ENCODE data around the gene UBR4. TPM values are rescaled to one million over a fixed set of nuclear protein-coding genes. Genes with fewer than 3 reads are reported as not detected.

UBR4 gene
- total and polyA plus RNA-seq, 2 of the 8 experiments (the other 6 are each of a cell fraction or from before 2014, with no cell fraction given) = 139 to 152 TPM

DNA sequence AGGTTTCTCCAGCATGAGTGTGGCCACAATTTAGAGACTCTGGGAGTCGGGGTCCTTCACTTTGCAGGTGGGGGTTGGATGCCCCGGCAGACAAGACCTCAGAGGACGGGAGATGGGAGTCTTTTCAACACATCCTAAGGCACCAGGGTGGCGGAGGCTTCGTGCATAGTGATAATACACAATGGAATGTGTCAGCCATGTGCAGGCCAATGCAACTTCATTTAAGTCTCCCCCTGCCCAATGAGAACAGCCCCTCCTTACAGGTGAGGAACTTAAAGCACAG, 177.7 kb downstream of the UBR4 start:
- no peak overlapping the region for H2BK5ac ChIP-seq (ENCODE audit: low read depth, low read length)
- H2BK15ac ChIP-seq (ENCODE audit: low read length) = no peak overlapping the region
- no peak overlapping the region for H3K4me2 ChIP-seq (ENCODE audit: insufficient read depth in 1 of 2, low read depth in 2 of 2, low read length in 2 of 2)
- no peak overlapping the region for H3K27ac ChIP-seq (ENCODE audit: low read depth, low read length)
- peaks cover 0 to 4% (median 0%) of the 10 kb centered on the region in 4 experiments; a peak in 4 of 7 replicates for H3K4me1 ChIP-seq (replicated peaks in 1 of 4; ENCODE audit: control insufficient read depth in 3 of 4, insufficient read depth in 4 of 4, low read length in 3 of 4)
- no peak overlapping the region for H2BK20ac ChIP-seq (ENCODE audit: low read length)
- no peak overlapping the region for H4K5ac ChIP-seq (ENCODE audit: insufficient read length, low read depth, low read length)
- H3K9ac ChIP-seq (replicated peaks in 1 of 4; ENCODE audit: extremely low read depth in 1 of 4, low read depth in 3 of 4, low read length in 3 of 4) = no peak overlapping the region
- DNase-seq (ENCODE audit: low read depth in 1 of 2, low spot score in 2 of 2) (no peak), FAIRE-seq (no peak)
- no peak overlapping the region for H4K8ac ChIP-seq (ENCODE audit: extremely low read depth, insufficient read depth, low read length)
- no peak overlapping the region for H2AFZ ChIP-seq (ENCODE audit: low read length)
- H3K14ac ChIP-seq (ENCODE audit: insufficient read length) = no peak overlapping the region
- H3K79me1 ChIP-seq (ENCODE audit: low read depth, low read length) = no peaks in the 10 kb centered on the region
- H3K18ac ChIP-seq (ENCODE audit: extremely low read depth, low read length) = no peak overlapping the region
- H4K20me1 ChIP-seq (replicated peaks in 1 of 2; ENCODE audit: control insufficient read depth in 1 of 2, insufficient read depth in 2 of 2, low read length in 2 of 2) = no peaks in the 10 kb centered on the region
- no peaks in the 10 kb centered on the region for H3K9me3 ChIP-seq (ENCODE audit: insufficient read depth in 2 of 2, low read depth in 1 of 2, low read length in 1 of 2)
- no peak overlapping the region for H3K4me3 ChIP-seq (ENCODE audit: extremely low read depth in 1 of 4, insufficient read depth in 2 of 4, low read depth in 3 of 4, low read length in 4 of 4)
- ChIA-PET POLR2A (ENCODE audit: partially characterized antibody) (interaction anchor here (1.5 kb wide), 1 partner anchor 76 kb away, joined by 6 read pairs; the partner anchor contains the start of gene IFFO2), CTCF (ENCODE audit: partially characterized antibody) (interaction anchor here (0.6 to 1.8 kb wide), 12 partner anchors 8 to 148 kb away, joined by 3 to 7 read pairs (median 4); no protein-coding TSS in a partner anchor)
- 96% methylated on average over 5 of the region's 5 CpGs; no CpG with 5 or more reads in 1 of the 2 experiments for WGBS, 2 experiments (ENCODE audit: extremely low coverage in 1 of 2, insufficient coverage in 1 of 2, insufficient read length in 1 of 2, insufficient replicate concordance in 2 of 2, low coverage in 1 of 2, low lambda C conversion rate in 2 of 2, missing lambda C conversion rate in 1 of 2)
- no peak overlapping the region for H3K23ac ChIP-seq (ENCODE audit: insufficient read length)
- no peaks in the 10 kb centered on the region for H3K79me2 ChIP-seq (ENCODE audit: control insufficient read depth in 1 of 2, insufficient read depth in 2 of 2, low read length in 2 of 2)
- no peak overlapping the region for H3K4ac ChIP-seq (replicated peaks; ENCODE audit: insufficient read length, low read depth, low read length)
- no peak for TF ChIP-seq RNF2 (IDR thresholded peaks at IDR 0.05; ENCODE audit: borderline replicate concordance, low read depth, low read length, missing control alignments, poor library complexity, severe bottlenecking)
- TF ChIP-seq, protein P1, sequence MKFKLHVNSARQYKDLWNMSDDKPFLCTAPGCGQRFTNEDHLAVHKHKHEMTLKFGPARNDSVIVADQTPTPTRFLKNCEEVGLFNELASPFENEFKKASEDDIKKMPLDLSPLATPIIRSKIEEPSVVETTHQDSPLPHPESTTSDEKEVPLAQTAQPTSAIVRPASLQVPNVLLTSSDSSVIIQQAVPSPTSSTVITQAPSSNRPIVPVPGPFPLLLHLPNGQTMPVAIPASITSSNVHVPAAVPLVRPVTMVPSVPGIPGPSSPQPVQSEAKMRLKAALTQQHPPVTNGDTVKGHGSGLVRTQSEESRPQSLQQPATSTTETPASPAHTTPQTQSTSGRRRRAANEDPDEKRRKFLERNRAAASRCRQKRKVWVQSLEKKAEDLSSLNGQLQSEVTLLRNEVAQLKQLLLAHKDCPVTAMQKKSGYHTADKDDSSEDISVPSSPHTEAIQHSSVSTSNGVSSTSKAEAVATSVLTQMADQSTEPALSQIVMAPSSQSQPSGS (IDR thresholded peaks at IDR 0.05; ENCODE audit: low read length) = no peak
- no peak for TF ChIP-seq SP4 (IDR thresholded peaks at IDR 0.05; ENCODE audit: low read length)
- TF ChIP-seq RXRA (IDR thresholded peaks at IDR 0.05; ENCODE audit: insufficient read depth, low read depth, low read length) = no peak
- no peak for TF ChIP-seq SRF (IDR thresholded peaks at IDR 0.05; ENCODE audit: low read depth, low read length)
- TF ChIP-seq EGR1 (IDR thresholded peaks at IDR 0.05; ENCODE audit: borderline replicate concordance, low read depth, low read length) = no peak
- H2BK12ac ChIP-seq (ENCODE audit: low read depth, low read length) = no peak overlapping the region
- no peak overlapping the region for H2AK5ac ChIP-seq (ENCODE audit: low read depth, low read length)
- no peak overlapping the region for H4K91ac ChIP-seq (replicated peaks; ENCODE audit: insufficient read length, low read length)
- H3K56ac ChIP-seq (replicated peaks; ENCODE audit: insufficient read length, low read depth, low read length) = no peak overlapping the region
- H2BK120ac ChIP-seq (replicated peaks; ENCODE audit: low read depth, low read length) = no peak overlapping the region
- no peaks in the 10 kb centered on the region; a peak in 1 of 7 replicates for H3K27me3 ChIP-seq (replicated peaks in 1 of 4; ENCODE audit: control insufficient read depth in 3 of 4, extremely low read depth in 1 of 4, insufficient read depth in 3 of 4, low read length in 3 of 4)
- H3K36me3 ChIP-seq (ENCODE audit: control insufficient read depth in 2 of 4, insufficient read depth in 4 of 4, low read length in 3 of 4) = no peaks in the 10 kb centered on the region
- no peaks in the 10 kb centered on the region for H3K23me2 ChIP-seq (ENCODE audit: low read depth, low read length)
